Activated CD8-positive, alpha-beta memory T cell treated with anti-CD3 and anti-CD28 coated beads for 48 hours (primary cell): Measurements from ENCODE around the gene CDX2.

ENCODE experiments used
- DNase-seq, 3 experiments: peaks; one replicate each; pipeline ENCODE4 v3.0.0-alpha.2; 2020; ENCODE audit warnings: low read depth in 2 of 3, low spot score in 2 of 3

Gene CDX2

GRCh38 chr13:27933118-27933517 is 36.0 kb downstream of the CDX2 start:
- no peak for DNase-seq

- no peak for DNase-seq
Measured at GRCh38 chr13:27929868-27930267, 39.2 kb downstream of the CDX2 start.

- no peak for DNase-seq
Measured at GRCh38 chr13:27928805-27929753, 40.0 kb downstream of the CDX2 start.

- DNase-seq: no peak
Measured at GRCh38 chr13:27928353-27928804, 40.7 kb downstream of the CDX2 start.

- DNase-seq: no peak
Measured at GRCh38 chr13:27927444-27928352, 41.4 kb downstream of the CDX2 start.

- DNase-seq: no peak
Measured at GRCh38 chr13:27926644-27927434, 42.3 kb downstream of the CDX2 start.

GRCh38 chr13:27925220-27925991 is 43.7 kb downstream of the CDX2 start:
- no peak for DNase-seq

GRCh38 chr13:27924529-27925141 is 44.5 kb downstream of the CDX2 start:
- no peak for DNase-seq

GRCh38 chr13:27923794-27924528 is 45.2 kb downstream of the CDX2 start:
- DNase-seq: no peak

GRCh38 chr13:27922883-27923612 is 46.1 kb downstream of the CDX2 start:
- no peak for DNase-seq

- DNase-seq: no peak
Measured at GRCh38 chr13:27921961-27922882, 46.9 kb downstream of the CDX2 start.

- no peak for DNase-seq
Measured at GRCh38 chr13:27921421-27921960, 47.6 kb downstream of the CDX2 start.

GRCh38 chr13:27920677-27921420 is 48.3 kb downstream of the CDX2 start:
- DNase-seq: no peak

GRCh38 chr13:27919934-27920676 is 49.0 kb downstream of the CDX2 start, which contains the start of gene PDX1:
Gene PDX1, plus strand, starts transcription at chr13:27920000. Its CDS starts 139 bp downstream, at chr13:27920139.
- DNase-seq: no peak

GRCh38 chr13:27919659-27919933 is 49.5 kb downstream of the CDX2 start:
- no peak for DNase-seq
